NOMO-1 treated with dmso at 0.1 percent for 144 hours (cell line): ENCODE results near the gene NUP210.

Source experiments
- DNase-seq: peaks from one replicate; lab custom pipeline; 2025; ENCODE audit not compliant: unreplicated experiment; lab: John Stamatoyannopoulos, UW

NUP210 gene

DNA sequence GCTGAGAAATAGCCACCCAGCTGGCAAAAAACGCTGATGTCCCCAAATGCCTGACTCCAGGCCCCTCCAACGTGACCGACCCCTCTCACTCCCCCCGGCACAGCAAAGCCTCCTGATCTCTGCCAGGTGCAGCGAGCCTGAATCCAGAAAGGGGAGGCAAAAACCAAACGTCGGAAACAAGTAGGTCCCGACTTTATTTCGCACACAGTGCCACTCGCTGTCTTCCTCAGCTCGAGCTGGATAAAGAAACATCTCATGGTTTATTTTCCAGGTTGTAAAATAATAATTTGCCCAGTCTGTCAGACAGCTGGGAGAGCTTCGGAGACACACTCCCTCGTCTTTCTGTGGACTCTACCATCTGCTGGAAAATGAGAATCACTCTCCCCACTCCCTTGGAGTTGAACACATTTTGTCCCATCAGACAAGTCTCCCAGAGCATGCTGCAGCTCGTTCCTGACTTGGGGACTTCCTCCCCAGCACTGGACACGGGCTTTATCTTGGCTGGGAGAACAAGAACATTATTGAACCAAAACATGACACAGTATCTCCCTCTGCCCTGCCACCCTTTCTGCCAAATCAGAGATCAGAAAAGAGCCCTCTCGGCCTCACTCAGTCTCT, 142.8 kb downstream of the NUP210 start:
- DNase-seq, result no peak

DNA sequence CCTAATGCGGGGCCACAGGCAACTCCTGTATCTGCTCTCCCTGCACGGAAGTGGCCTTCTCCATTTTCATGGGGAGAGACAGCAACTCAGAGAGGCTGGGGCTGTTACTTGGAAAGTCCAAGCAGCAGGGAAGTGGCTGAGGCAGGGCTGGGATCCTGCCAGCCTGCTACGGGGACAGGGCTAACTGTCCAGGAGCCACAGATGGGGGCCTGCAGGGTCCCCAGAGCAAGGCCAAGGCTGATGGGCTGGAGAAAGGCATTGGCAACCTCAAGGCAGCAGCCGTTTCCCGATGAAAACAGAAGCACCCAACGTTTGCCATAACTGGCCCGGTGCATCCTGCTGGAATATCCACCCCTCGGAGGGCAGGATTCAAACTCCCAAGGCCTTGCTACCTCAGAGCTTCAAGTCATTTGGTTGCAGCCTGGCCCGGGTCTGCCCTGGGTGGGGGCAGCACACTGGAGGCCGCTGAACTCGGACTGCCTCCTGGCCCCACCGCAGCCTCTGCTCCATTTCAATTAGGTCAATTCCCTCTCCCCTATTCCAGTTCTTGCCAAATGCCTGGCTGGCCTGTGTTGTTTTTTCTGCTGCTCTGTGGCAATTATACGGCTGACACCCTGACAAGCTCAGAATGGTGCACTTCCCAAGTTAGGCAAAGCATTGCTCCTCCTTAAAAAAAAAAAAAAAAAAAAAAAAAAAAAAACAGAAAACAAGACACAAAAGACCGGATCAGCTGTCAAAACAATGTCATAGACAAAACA, 143.5 kb downstream of the NUP210 start:
- no peak for DNase-seq

- DNase-seq, result no peak
These were observed 144.6 kb downstream of the NUP210 start for GRCh38 chr3:13275376-13276005.

DNA sequence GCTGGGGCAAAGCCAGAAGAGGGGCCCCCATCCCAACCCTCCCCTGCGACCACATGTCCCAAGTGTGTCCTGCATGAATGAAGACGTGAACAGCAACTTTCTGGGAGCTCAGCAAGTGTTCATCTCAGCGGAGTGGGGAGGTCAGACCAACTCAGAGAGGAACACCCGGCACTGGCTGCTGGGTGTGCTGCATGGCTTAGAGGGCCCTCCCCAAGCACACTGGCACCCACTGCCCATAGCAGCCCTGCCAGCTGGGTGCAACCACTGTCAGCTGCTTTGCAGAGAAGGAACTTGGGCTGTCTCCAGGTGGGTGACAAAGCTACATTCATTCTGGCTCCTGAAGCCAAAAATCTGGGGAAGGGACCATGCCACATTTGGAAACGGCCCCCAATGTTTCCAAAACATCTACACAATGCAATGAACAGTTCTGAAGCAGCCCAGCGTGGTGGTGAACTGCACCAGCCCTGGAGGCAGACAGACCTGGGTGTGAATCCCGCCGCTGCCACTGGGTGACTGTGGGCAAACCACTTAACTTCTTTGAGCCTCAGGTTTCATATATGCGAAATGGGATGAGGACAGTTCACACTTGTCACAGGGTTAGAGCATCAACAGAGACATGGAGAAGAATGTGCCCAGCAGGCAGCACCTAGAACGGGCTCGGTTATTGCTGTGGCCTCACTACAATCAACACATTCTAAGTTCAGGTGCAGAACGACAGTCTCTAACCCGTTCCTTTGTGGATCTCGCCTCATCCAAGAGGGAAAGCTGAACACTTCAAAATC, 145.4 kb downstream of the NUP210 start:
- DNase-seq, result no peak

DNA sequence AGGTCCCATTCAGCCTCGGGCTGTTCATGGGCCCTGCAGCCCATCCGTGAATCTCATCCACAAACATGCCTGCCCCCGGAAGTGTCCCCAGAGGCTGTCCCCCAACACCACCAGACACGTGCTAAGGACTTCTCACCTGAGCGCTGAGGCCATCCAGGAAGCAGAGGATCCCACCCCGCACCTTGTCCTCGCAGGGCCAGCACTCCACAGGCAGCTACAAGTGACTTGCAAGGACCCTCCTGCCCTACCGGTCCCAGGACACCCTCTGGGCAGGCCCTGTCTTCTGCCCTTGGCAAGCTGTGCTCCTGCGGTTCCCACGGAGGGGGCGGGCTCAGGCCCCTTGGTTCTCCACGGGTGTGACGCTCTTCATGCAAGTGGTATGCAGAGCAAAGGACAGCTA, 146.0 kb downstream of the NUP210 start:
- DNase-seq, result no peak

- no peak for DNase-seq
These were observed 146.5 kb downstream of the NUP210 start for GRCh38 chr3:13273604-13274105.

- no peak for DNase-seq
These were observed 147.1 kb downstream of the NUP210 start for GRCh38 chr3:13272831-13273603.

GRCh38 chr3:13269711-13270378, 150.3 kb downstream of the NUP210 start:
- DNase-seq, result no peak

DNA sequence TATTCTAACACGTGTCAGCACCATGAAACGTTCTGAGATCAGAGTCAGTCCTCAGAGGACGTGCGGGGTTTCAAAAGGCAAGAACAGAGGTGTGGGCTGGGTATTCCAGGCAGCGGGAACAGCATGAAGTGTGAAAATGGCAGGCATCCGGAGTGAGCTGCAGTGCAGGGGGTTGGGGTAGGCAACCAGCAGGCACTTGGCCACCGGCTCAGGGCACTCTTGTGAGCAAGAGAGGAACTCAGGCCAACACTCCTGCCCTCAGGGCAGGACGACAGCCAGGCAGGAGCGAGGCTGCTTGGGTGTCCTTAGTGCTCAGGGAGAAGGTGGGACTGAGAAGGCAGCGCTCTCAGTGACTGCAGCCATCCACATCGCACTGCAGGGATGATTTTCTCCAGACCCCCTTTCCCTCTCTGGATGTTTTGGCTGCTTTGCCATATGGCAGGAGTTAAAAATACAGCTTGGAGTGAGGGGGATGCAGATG, 151.1 kb downstream of the NUP210 start:
- DNase-seq, result no peak

GRCh38 chr3:13268120-13268519, 152.0 kb downstream of the NUP210 start:
- no peak for DNase-seq

DNA sequence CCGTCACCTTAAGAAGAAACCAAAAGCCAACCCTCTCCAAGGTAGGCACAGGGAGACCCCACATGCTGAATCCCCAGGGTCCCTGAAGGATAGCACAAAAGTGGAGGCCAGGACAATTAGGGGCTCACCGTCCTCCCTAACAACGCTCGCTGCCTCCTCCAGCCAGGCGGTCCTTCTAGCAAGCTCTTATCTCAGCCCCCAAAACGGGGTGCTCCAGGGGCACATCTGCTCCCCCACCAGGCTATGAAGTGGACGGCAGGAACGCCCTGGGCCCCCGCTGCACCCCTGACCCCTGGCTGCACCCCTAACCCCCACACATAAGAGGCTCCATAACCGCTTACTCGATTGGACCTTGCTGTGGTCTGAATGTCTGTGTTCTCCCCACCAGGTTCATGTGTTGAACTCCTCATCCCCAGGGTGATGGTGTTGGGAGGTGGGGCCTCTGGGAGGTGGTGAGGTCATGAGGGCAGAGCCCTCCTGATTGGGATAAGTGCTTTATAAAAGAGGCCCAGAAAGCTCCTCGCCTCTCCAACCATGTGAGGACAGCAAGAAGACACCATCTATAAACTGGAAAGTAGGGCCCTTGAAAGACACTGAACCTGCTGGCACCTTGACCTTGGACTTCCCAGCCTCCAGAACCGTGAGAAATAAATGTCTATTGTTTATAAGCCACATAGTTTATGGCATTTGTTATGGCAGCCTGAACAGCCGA, 153.3 kb downstream of the NUP210 start:
- no peak for DNase-seq
